Measurements from ENCODE around the gene SIPA1. TPM values are rescaled to one million over a fixed set of nuclear protein-coding genes. Genes with fewer than 3 reads are reported as not detected.
"Not testable (repeated sequence)": the region's sequence is repeated elsewhere in the genome, so short reads cannot be mapped to it uniquely, and the experiment has no call there.

The SIPA1 gene
- total RNA-seq, 2 donors from 2014 or later: 62.9 to 64.2 TPM

GRCh38 chr11:65651339-65651588, 13.4 kb downstream of the SIPA1 start:
- no peak for DNase-seq (ENCODE audit: low spot score)
- intact Hi-C loops (cut with DNase I): no loop called here

GRCh38 chr11:65651589-65652510, 13.9 kb downstream of the SIPA1 start:
- intact Hi-C loops (cut with DNase I): no loop called here
- DNase-seq (ENCODE audit: low spot score): peak; percentile 80

- intact Hi-C loops (cut with DNase I): no loop called here
- DNase-seq (ENCODE audit: low spot score): peak; percentile 99
Measured at GRCh38 chr11:65652511-65653228, 14.8 kb downstream of the SIPA1 start.

GRCh38 chr11:65653229-65654225, 15.6 kb downstream of the SIPA1 start:
- intact Hi-C loops (cut with DNase I): no loop called here
- no peak for DNase-seq (ENCODE audit: low spot score)

- peak; percentile 73 for DNase-seq (ENCODE audit: low spot score)
- intact Hi-C loops (cut with DNase I): no loop called here
Measured at GRCh38 chr11:65654375-65655349, 16.8 kb downstream of the SIPA1 start.

- no peak for DNase-seq (ENCODE audit: low spot score)
- intact Hi-C loops (cut with DNase I): no loop called here
Measured at GRCh38 chr11:65655570-65656332, 17.9 kb downstream of the SIPA1 start.

GRCh38 chr11:65657426-65657825, 19.5 kb downstream of the SIPA1 start:
- intact Hi-C loops (cut with DNase I): no loop called here
- no peak for DNase-seq (ENCODE audit: low spot score)

- intact Hi-C loops (cut with DNase I): no loop called here
- DNase-seq (ENCODE audit: low spot score): no peak
Measured at GRCh38 chr11:65658174-65659021, 20.5 kb downstream of the SIPA1 start.

- peak; percentile 58 for DNase-seq (ENCODE audit: low spot score)
- intact Hi-C loops (cut with DNase I): no loop called here
Measured at GRCh38 chr11:65660038-65660437, 22.1 kb downstream of the SIPA1 start.

GRCh38 chr11:65660908-65661307, 23.0 kb downstream of the SIPA1 start:
- DNase-seq (ENCODE audit: low spot score): peak; percentile 6
- intact Hi-C loops (cut with DNase I): not testable (repeated sequence)

GRCh38 chr11:65661599-65662246, 23.8 kb downstream of the SIPA1 start:
- DNase-seq (ENCODE audit: low spot score): no peak
- intact Hi-C loops (cut with DNase I): no loop called here

GRCh38 chr11:65662247-65662798, 24.4 kb downstream of the SIPA1 start:
- intact Hi-C loops (cut with DNase I): no loop called here
- DNase-seq (ENCODE audit: low spot score): no peak

GRCh38 chr11:65662799-65663638, 25.1 kb downstream of the SIPA1 start, which contains the start of gene RELA:
TSS of gene RELA (minus strand) at chr11:65662916. CDS start at chr11:65662832, 84 bp downstream.
- DNase-seq (ENCODE audit: low spot score): peak; percentile 99
- intact Hi-C loops (cut with DNase I): no loop called here

- DNase-seq (ENCODE audit: low spot score): no peak
- intact Hi-C loops (cut with DNase I): no loop called here
Measured at GRCh38 chr11:65663639-65664200, 25.8 kb downstream of the SIPA1 start.

Measured in posterior vena cava (tissue), 2 donors.